ENCODE measurements around the gene CALML5.

CALML5 gene

DNA sequence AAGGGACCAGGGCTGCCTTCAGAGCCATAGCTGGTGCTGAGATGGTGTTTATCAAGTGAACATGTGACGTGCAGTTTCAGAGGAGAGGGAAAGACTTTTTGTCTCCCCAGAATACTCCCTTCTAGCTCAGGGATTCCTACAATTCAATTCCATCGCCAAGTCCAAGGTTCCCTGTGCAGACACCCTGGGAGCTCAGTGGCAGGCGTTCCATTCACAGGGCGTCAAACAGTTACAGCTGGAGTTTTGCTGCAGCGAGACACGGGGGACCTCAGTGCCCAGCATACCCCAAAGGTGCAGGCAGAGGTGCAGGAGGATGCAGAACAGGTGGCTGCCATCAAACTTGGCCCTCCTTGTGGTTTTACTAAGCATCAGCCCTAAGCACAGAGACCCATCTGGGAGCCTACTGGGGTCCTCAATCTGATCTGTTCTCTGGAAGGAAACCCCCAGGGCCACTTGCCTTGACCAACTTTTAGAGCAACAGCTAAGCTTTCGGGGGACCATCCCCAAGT is 846 bp upstream of the CALML5 start:
- no peak for DNase-seq

DNA sequence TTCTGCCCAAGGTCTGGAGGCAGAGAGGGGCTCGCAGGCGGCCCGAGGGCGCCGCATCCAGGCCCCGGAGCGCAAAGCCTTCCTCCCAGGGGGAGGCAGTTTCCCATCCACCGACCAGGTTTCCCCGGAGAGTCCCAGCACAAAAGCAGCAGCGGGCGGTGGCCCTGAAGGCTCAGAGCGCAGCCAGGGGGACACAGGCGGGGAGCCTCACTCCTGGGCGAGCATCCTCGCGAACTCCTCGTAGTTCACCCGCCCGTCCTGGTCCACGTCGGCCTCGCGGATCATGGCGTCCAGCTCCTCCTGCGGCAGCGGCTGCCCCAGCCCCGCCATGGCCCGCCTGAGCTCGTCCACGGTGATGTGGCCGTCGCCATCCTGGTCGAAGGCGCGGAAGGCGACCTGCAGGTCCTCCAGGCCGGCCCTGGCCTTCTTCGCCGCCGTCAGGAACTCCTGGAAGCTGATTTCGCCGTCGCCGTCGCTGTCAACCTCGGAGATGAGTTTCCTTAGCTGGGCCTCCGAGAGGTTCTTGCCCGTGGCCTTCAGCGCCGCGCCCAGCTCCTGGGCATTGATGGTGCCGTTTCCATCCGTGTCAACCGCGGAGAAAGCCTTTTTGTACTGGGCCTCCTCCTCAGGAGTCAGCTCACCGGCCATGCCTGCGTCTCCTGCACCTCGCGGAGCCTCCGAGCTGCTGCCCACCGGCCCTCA is 428 bp downstream of the CALML5 start:
- DNase-seq = no peak

DNA sequence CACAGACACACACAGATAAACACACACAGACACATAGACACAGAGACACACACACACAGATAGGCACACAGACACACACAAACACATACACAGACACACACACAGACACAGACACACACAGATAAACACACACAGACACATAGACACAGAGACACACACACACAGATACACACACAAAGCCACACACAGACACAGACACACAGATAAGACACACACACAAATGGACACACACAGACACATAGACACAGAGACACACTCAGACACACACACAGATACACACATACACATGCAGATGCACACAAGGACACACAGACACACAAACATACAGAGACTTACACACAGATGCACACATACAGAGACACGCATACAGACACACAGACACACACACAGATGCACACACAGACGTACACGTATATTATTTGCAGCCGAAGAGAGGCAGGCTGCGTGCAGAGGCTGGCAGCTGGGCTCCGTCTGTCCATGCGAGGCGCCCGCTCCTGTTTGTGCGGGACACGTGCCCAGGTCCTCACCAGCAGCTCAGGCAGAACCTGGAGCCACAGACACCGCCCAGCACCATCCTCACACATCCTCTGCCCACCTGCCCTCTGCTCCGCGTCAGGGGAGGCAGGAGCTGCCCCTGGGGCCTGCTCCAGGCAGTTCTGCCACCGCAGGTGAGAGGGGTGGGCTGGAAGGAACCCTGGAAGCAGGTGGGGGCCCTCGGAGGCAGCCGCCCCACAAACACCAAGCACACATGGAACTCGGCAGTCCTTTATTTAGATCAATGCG is 1.2 kb downstream of the CALML5 start:
- DNase-seq = no peak

DNA sequence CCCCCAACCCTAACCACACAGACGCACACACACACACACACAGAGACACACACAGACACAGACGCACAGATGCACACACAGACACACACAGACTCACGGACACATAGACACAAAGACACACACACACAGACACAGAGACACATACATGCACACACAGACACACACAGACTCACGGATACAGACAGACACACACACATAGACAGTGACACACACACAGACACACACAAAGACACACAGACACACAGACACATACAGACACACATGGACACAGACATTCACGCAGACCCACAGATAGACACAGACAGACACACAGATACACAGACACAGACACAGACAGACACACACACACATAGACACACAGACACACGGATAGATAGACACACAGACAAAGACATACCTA is 2.1 kb downstream of the CALML5 start:
- DNase-seq = no peak

DNA sequence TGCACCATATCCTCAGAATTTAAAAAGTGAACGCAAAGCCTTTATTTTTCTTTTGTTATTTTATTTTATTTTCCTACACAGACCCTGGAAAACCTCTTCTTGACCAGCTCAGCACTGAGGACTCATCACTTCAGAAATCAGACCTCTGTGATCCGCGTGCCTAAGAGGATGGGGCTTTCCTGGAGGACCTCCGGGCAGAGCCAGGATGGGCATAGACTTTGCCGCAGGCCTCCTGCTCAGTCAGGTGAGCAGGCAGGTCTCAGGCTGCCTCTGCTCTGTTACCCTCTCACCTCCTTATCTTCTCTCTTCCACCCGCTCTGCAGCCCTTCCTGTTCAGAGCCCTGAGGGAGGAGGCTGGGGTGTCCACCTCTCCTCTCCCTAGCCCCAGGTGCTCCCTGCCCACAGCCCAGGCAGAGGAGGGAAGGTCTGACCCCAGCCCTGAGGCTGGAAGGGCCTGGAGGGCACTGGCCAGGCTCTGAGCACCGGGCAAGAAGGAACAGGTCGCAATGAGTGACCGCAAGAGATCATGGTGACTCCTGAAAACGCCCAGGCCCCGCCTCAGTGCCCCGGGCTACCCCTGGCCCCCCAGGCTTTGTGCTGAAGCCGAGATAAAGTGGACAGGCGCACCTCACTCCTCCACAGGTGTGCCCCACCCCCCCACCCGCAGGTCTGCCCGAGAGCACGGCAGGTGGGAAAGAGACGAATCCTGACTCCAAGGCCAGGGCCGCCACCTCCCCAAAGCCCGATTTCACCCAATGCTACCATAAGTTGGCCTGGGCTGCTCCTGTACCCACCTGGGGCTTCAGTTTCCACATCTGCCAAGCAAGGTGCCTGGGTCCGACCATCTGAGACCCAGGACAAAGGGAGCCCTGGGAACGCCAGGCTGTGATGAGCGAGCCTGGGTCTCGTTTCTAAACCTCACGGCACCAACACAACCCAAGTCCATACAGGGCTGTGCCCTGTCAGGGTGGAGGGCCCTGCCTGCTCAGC is 2.8 kb downstream of the CALML5 start:
- DNase-seq = no peak

DNA sequence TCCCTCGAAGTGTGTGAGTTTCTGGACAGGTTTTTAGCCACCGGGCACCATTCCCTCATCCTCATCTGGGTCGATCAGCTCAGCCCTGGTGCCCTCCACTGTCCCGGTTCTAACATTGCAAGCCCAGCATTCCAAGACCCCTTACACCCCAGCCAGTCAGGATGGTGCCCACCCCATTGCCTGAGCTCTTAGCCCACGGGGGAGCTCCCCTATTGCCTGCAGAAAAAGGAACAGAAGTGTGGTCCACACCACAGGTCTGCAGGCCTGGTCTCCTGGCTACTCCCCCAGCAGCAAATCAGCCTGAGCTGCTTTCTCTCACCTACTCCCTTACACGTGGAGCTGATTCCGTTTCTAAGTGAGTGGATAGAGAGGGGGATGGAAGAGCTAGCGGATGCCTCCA is 4.8 kb downstream of the CALML5 start:
- DNase-seq = no peak

DNA sequence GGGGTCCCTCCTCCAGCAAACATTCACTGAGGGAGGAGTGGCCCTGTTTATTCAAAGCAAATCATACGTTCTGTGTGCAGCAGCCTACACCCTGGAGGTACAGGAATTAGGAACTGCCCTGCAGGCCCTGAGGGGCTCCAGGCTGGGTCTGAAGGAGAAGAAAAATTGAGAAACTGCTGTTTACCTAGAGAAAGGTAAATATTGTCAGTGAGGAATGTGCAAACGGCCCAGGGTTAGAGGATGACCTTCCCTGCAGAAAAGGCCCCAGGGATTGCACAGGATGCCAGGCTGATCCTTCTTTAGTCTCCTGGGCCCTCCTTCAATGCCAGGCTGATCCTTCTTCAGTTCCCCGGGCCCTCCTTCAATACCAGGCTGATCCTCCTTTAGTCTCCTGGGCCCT is 5.7 kb downstream of the CALML5 start:
- no peak for DNase-seq

DNA sequence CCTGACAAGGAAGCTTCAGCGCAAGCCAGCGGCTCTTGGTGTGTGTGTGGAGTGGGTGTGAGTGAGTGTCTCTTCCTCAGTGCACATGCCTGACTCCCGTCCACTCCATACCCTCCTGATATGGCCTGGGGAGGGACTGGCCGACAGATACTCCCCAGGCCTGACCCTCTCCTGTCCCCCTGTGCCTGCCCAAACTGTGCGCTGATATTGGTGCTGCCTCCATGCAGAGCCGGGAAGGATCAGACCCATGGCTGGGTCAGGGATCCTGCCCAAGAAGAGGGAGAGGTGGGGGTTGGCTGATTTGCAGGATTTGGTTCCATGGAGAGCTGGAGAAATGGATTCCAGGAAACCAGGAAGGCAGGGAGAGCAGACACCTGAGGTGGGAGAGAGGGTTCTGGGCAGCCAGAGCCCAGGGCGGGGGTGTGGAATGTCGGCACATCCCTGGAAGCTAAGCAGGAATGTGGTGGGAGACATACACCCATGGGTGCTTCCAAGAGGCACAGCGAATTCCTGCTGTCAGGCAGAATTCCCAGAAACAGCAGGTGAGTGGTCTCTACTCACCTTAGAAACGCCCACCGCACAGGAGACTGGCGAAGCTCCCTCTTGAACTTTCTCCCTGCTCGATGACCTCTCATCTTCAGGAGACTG is 6.3 kb downstream of the CALML5 start:
- DNase-seq = no peak

DNA sequence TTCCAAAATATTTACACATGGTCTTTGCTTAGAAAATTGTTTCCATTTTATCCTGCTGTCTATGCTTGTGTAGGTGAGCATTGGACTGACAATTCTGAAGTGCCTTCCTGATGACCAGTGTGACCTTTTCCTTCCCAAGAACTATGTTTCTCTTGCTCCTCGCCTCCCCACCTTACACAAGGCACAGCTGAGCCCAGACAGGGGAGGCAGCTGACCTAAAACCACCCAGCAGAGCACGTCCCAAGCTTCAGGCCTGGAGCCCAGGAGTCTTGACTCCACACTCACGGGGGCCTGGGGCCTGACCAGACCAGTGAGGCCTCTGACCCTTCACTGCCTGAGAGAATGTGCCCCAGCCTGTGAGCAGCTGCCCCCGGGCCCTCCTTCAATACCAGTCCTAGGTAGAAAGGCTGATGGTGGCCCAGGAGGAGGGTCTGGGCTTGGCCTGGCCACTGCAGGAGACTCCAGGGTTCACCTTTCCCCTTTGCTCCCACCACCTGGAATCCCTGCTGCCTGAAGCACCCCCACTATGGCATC is 7.0 kb downstream of the CALML5 start:
- DNase-seq = no peak

DNA sequence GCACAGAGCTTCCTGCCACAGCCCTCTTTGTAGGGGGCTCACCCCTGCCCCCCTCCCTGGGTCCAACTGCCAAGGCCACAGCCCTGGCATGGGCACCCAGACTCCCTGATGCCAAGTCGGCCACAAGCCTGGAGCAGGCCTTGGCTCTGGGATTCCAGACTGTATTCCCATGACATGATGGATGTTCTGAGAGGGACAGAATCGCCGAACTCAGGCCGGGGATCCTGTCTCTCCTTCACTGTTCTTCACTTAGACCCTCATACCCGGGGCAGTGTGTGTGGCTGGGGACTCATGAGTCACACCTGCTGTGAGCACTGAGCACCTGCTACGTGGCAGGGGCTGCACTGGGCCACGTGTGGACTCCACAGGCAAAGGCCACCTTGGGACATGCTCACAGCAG is 7.9 kb downstream of the CALML5 start:
- no peak for DNase-seq

DNA sequence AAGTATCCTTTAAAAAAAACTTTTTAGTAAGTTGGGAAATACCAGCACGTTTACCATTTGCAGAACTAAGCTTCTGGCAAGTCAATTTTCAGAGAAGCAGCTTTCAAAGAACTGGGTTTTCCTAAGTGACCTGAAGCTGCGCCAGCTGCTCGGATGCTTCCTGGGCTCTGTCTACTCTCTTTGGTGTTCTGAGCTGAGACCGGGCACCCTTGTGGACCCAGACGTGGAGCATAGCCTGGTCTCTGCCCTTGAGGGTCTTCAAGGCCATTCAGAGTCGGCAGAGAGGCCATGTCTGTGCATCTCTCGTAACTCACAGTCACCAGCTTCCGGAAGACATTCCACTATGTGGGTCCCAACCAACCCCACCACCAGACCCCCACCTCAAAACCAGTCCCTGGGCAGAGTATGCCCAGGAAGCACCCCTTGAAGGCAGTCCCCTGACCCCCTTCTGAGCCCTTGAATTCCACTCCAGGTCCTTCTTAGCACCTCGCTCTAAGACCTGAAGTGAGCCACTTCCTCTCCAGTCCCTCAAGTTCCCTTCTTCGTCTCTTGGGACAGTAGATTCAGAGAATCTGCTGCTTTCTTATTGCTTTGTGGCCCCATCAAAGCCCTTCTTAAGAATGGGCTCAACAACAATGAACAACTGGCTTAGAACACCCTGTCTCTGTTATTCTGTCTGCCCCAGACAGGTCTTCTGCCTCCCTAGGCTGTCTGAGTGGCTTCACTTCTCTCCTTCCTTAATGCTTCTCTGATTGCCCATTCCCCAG is 8.5 kb downstream of the CALML5 start:
- DNase-seq = peak in 1 of 2 donors; percentile 8

DNA sequence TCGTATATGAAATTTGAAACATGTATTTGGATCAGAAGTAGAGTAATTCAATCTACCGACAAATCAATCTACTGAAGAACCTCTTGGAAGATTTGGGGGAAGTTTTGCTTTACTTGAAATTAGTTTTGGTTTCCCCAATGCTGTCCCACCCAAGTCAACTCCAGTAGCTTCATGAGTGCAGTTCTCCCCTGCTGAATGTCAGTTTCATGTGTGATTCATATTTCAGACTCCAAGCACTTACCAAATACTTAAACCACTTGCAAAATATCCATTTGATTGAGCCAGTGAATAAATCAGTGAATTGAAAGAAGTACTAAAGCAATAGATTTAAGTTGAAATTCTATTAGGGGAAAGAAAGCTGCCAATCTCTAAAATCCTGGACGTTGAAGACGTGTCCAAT is 9.3 kb downstream of the CALML5 start:
- no peak for DNase-seq

DNA sequence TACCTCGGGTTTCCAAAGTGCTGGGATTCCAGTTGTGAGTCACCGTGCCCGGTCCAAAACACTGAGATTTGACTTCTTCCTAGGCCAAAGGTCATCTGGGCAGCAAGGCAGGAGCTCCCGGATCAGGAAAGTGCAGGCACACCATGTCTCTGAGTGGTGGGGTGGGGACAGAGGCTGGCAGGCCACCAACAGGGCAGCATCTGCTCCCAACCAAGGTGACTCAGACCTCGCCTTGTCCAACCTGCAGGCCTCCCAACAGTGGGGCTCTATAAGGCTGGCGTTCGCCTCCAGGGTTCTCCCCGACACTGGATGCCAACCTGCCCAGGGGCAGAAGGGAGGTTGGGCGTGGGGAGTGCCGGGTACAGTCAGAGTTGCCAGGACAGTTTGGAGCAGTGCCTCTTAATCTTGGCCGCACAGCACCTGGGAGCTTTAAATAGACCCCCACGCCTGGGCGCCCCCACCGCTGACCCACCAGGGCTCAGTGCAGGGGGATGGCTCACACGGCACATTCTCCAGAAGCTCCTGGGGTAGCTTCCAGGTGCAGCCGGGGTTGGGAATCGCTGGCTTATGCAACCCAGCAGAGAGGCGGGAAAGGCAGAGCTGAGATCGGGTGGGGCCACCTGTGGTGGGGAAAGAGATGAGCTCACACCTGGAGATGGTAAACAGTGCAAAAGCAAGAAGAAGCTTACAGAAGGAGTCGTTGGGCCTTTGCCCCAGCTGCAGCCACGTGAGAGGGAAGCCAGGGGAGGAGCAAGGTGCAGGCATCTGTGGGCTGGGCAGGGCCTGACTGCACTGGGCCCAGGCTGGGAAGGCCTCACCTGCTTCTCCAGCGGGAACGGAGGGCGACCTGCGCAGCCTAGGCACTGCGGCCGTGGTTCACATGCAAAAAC is 10.9 kb downstream of the CALML5 start:
- no peak for DNase-seq

DNA sequence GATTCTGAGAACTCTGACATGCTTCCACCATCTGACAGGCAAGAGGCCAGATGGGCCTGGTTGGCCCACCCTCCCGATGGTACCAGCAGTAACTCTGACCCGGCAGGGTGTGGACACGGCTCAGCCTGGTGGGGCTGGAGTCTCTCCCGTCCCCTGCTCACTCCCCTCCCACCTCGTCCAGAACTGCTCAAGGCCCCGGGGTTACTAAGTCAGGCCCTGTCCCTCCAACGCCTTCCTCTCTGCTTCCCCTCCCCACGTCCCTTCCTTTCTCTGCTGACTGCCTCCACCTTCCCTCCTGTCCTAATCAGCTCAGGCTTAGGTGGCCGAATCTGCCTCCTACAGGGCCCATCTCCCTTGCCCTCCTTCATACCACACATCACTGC is 12.5 kb downstream of the CALML5 start:
- no peak for DNase-seq

DNA sequence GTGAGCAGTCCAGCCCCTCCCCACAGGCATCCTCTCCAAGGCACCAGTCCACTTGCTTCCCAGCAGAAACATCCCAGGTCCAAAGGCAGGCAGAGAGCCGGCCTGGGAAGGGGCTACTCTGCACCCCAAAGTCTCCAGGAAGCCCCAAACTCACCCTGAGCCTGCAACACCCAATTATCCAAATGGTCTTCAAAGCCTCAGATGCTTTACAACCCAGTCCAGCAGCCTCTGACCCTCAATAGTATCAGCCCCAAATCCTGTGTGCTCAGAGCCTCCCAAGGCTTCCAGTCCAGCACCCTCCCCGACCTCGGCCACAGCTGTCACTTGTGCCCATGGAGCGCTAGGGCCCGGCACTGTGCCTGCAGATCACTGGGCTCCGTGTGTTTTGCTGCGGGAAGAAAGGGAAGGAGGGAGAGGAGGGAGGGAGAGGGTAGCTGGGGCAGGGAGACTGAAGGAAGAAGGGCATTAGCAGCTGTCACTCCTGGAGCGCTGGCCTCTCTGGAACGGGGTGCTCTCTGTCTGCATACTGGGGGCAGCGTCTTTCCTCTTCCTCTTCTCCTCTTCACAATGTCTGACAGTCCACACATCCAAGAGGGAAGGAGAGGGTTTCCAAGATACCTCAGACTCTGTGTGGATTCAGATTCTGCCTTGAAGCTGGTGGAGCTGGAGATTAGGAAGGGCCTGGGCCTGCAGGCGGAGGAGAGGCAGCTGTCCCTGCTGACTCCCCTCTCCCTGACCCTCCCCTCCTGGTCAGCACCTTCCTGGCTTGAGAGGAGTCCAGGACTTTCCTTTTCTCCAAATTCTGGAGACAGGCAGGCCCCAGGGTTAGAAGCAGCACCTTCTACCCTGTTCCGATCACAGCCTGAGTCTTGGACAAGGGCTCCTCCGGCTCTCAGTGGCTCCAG is 13.2 kb downstream of the CALML5 start:
- DNase-seq = no peak

DNA sequence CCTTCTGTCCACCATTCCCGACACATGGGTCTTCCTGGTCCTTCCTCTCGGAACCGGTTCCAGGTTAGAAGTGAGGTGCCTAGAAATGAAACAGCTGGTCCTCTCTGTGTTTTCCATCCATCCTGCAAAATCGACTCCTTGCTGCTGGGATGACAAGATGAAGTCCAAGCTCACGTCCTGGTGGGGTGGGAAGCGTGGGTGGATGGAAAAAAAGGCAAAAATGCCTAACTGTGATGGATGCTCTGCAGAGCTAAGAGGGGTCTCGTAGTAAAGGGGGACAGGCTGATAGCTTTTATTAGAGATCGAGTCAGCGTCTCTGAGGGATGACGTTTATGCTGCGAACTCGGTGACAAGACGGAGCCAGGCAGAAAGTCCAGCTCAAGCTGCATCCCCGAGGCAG is 14.1 kb downstream of the CALML5 start:
- no peak for DNase-seq

DNA sequence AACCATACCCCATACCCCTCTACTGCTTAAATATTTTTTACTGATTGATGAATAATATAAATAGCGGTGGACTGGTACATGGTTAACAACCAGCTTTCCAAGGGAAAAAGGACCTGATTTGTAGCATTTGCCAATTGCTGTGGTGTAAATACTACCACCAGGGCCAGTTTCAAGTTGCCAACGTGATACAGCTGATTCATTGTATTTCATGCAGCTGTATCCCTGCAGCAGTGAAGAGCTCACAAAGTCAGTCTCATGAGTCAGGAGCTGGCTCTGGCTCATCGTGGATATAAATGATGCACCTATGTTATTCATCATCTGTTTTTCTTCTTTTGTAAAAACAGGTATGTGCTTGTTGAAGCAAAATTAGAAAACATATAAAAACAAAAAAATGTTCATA is 15.2 kb downstream of the CALML5 start:
- DNase-seq = no peak

DNA sequence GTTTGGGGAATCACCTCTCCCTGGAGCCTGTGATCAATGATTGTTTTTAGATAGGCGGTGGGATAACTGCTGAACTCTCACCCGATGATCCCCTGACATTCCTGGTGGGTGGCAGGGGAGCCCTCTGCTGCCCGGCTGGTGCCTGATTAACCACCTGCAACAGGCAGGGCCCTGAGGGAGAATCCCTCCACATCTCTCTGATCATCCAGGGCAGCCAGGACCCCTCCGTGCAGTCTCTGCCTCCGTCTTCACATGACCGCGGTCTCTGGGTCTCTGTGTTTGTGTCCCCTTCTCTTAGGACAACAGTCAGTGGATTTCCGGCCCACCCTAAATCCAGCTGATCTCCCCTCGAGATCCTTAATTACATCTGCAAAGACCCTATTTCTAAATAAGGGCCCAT is 17.4 kb downstream of the CALML5 start:
- no peak for DNase-seq

DNA sequence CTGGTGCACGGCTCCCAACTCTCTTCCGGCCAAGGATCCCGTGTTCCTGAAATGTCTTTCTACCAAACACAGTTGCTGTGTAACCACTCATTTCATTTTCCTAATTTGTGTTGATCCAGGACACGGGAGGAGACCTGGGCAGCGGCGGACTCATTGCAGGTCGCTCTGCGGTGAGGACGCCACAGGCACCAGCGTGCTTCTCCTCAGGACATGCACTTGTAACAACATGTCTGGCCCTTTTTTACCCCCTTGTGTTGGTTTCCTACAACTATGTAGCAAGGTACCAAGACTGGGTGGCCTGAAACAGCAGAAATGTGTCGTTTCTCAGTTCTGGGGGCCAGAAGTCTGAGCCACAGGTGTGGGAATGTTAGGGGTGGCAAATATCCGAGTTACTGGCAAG is 18.2 kb downstream of the CALML5 start:
- no peak for DNase-seq
